ENCODE results near the gene PYDC2. TPM values are rescaled to one million over a fixed set of nuclear protein-coding genes. Genes with fewer than 3 reads are reported as not detected.

The PYDC2 gene
- not detected in 2 replicates for total RNA-seq

GRCh38 chr3:191461113-191461595 lies at the start of gene PYDC2:
Gene PYDC2 (plus strand): TSS chr3:191461163. CDS start chr3:191461163, 0 bp downstream.

Other genes starting within 250 kb of the PYDC2 start
- 125 and 162 TPM in 2 replicates for gene CCDC50, start 131.8 kb upstream of the PYDC2 start, total RNA-seq
- 0.17 TPM in 1 of 2 replicates, not detected in the other for gene UTS2B, start 130.6 kb upstream of the PYDC2 start, total RNA-seq

Data from dermis lymphatic vessel endothelial cell (primary cell).